IMR-90 (cell line): ENCODE measurements around the gene DPH7.

Experiments used
- BHLHE40 ChIP-seq: fragments of 150-350 bp; IDR thresholded peaks from 2 replicates; pipeline ENCODE4 v1.6.1; 2016; ENCODE audit warnings: mild to moderate bottlenecking, low read depth, low read length
- CEBPB ChIP-seq: IDR thresholded peaks from 2 replicates; pipeline ENCODE4 v1.6.1; 2012; ENCODE audit warnings: low read depth, low read length, improper control_type of control experiment
- CHD1 ChIP-seq: IDR thresholded peaks from 2 replicates; pipeline ENCODE4 v1.6.1; 2012; ENCODE audit warnings: low read depth, low read length, improper control_type of control experiment
- FOS ChIP-seq: fragments of 150-350 bp; IDR thresholded peaks from 2 replicates; pipeline ENCODE4 v1.6.1; 2016; ENCODE audit warnings: low read depth, low read length
- MAFK ChIP-seq: IDR thresholded peaks from 2 replicates; pipeline ENCODE4 v1.6.1; 2012; ENCODE audit warnings: low read depth, low read length, improper control_type of control experiment
- MAZ ChIP-seq: IDR thresholded peaks from 2 replicates; pipeline ENCODE4 v1.6.1; 2012; ENCODE audit warnings: low read depth, mild to moderate bottlenecking, low read length, improper control_type of control experiment, moderate library complexity, borderline replicate concordance
- MXI1 ChIP-seq: IDR thresholded peaks from 2 replicates; pipeline ENCODE4 v1.6.1; 2012; ENCODE audit warnings: low read depth, mild to moderate bottlenecking, low read length, moderate library complexity, borderline replicate concordance
- POLR2A ChIP-seq: IDR thresholded peaks from 2 replicates; pipeline ENCODE4 v1.6.1; 2012; ENCODE audit warnings: mild to moderate bottlenecking, low read depth, low read length
- RCOR1 ChIP-seq: IDR thresholded peaks from 2 replicates; pipeline ENCODE4 v1.6.1; 2012; ENCODE audit warnings: mild to moderate bottlenecking, low read length, improper control_type of control experiment; ENCODE audit not compliant: insufficient replicate concordance
- SMC3 ChIP-seq: fragments of 150-350 bp; IDR thresholded peaks from 2 replicates; pipeline ENCODE4 v1.6.1; 2016; ENCODE audit warnings: low read depth, mild to moderate bottlenecking, antibody characterized with exemption, low read length, moderate library complexity
- TF ChIP-seq, protein P1 (sequence below): conservative IDR thresholded peaks from 2 replicates; pipeline ENCODE4 v1.5.1; 2012; ENCODE audit warnings: mild to moderate bottlenecking, low read depth, low read length, improper control_type of control experiment
- TF ChIP-seq, protein P2 (sequence below): fragments of 150-350 bp; IDR thresholded peaks from 2 replicates; pipeline ENCODE4 v1.6.1; 2017; ENCODE audit warnings: mild to moderate bottlenecking, antibody characterized with exemption, low read length, low read depth

DNA sequence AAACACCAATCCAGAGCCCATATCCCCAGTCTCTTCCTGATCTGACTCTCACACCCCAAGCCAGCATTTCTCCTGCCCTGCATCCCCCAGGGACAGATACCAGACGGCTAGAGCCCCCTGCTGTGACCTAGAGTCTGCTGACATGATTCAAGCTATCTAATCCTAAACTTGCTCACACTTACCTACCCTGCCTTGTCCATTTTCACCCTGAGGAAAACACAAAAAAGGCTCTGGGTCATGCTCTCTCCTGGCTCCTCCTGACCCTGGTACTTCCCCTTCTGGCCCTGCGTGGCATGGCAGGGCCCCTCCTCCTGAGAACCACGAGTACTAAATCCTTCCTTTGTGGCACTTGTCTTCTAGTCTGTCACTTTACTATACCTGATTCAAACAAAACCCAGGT, 23.9 kb upstream of the DPH7 start:
- TF ChIP-seq RCOR1 (no peak), MAFK (no peak), CHD1 (no peak), MXI1 (no peak), FOS (no peak), MAZ (no peak), POLR2A (no peak), SMC3 (no peak), BHLHE40 (no peak), CEBPB (no peak)
- TF ChIP-seq, protein P1, sequence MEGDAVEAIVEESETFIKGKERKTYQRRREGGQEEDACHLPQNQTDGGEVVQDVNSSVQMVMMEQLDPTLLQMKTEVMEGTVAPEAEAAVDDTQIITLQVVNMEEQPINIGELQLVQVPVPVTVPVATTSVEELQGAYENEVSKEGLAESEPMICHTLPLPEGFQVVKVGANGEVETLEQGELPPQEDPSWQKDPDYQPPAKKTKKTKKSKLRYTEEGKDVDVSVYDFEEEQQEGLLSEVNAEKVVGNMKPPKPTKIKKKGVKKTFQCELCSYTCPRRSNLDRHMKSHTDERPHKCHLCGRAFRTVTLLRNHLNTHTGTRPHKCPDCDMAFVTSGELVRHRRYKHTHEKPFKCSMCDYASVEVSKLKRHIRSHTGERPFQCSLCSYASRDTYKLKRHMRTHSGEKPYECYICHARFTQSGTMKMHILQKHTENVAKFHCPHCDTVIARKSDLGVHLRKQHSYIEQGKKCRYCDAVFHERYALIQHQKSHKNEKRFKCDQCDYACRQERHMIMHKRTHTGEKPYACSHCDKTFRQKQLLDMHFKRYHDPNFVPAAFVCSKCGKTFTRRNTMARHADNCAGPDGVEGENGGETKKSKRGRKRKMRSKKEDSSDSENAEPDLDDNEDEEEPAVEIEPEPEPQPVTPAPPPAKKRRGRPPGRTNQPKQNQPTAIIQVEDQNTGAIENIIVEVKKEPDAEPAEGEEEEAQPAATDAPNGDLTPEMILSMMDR, result no peak
- TF ChIP-seq, protein P2, sequence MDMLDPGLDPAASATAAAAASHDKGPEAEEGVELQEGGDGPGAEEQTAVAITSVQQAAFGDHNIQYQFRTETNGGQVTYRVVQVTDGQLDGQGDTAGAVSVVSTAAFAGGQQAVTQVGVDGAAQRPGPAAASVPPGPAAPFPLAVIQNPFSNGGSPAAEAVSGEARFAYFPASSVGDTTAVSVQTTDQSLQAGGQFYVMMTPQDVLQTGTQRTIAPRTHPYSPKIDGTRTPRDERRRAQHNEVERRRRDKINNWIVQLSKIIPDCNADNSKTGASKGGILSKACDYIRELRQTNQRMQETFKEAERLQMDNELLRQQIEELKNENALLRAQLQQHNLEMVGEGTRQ, result no peak
